ENCODE measurements around the gene NHSL1.

Gene NHSL1

GRCh38 chr6:138499303-138500018 is at the start of gene NHSL1:
Gene NHSL1, minus strand, starts transcription at chr6:138499494. Its CDS starts 204 bp downstream, at chr6:138499290.
- DNase-seq, result no peak

GRCh38 chr6:138546733-138547185 is 47.5 kb upstream of the NHSL1 start:
- DNase-seq, result no peak

- no peak for DNase-seq
Observed at GRCh38 chr6:138545621-138545980, 46.3 kb upstream of the NHSL1 start.

GRCh38 chr6:138544501-138544900 is 45.2 kb upstream of the NHSL1 start:
- DNase-seq, result no peak

- DNase-seq, result no peak
Observed at GRCh38 chr6:138543657-138544056, 44.4 kb upstream of the NHSL1 start.

- DNase-seq, result no peak
Observed at GRCh38 chr6:138541823-138542481, 42.7 kb upstream of the NHSL1 start.

- DNase-seq, result no peak
Observed at GRCh38 chr6:138540468-138540867, 41.2 kb upstream of the NHSL1 start.

GRCh38 chr6:138539876-138540275 is 40.6 kb upstream of the NHSL1 start:
- no peak for DNase-seq

- no peak for DNase-seq
Observed at GRCh38 chr6:138538390-138539031, 39.2 kb upstream of the NHSL1 start.

- no peak for DNase-seq
Observed at GRCh38 chr6:138537106-138537505, 37.8 kb upstream of the NHSL1 start.

GRCh38 chr6:138535728-138536455 is 36.6 kb upstream of the NHSL1 start:
- DNase-seq, result no peak

- DNase-seq, result no peak
Observed at GRCh38 chr6:138533667-138534066, 34.4 kb upstream of the NHSL1 start.

GRCh38 chr6:138531387-138531786 is 32.1 kb upstream of the NHSL1 start:
- DNase-seq, result no peak

GRCh38 chr6:138529478-138529877 is 30.2 kb upstream of the NHSL1 start:
- no peak for DNase-seq

- DNase-seq, result no peak
Observed at GRCh38 chr6:138528956-138529355, 29.7 kb upstream of the NHSL1 start.

- no peak for DNase-seq
Observed at GRCh38 chr6:138528137-138528536, 28.8 kb upstream of the NHSL1 start.

- DNase-seq, result no peak
Observed at GRCh38 chr6:138527411-138528088, 28.3 kb upstream of the NHSL1 start.

- no peak for DNase-seq
Observed at GRCh38 chr6:138526822-138527235, 27.5 kb upstream of the NHSL1 start.

- no peak for DNase-seq
Observed at GRCh38 chr6:138525355-138525754, 26.1 kb upstream of the NHSL1 start.

- DNase-seq, result no peak
Observed at GRCh38 chr6:138524526-138524925, 25.2 kb upstream of the NHSL1 start.

GRCh38 chr6:138523347-138524210 is 24.3 kb upstream of the NHSL1 start:
- DNase-seq, result no peak

GRCh38 chr6:138522611-138523010 is 23.3 kb upstream of the NHSL1 start:
- no peak for DNase-seq

Measured in activated CD4-positive, alpha-beta T cell treated with anti-CD3 and anti-CD28 coated beads for 4 hours (primary cell).